HCT116 (cell line): ENCODE results near the gene FRMD8. TPM values are rescaled to one million over a fixed set of nuclear protein-coding genes. Genes with fewer than 3 reads are reported as not detected.

Experiments used
- ATAC-seq: fragments of 200-7000 bp; cut with Tn5 transposase; 2 replicates; pipeline ENCODE4 v1.9.1; 2020; ENCODE audit warnings: mild to moderate bottlenecking, moderate library complexity
- BruUV-seq: library from RNA; stranded (reverse); fragments of 400-500 nt; replicated peaks from 2 replicates; lab custom pipeline; 2021; lab: Mats Ljungman, UMichigan
- CTCF ChIA-PET: fragments of 300-600 bp; sonication (Branson Sonifier 250); formaldehyde crosslinking; loops from one replicate; lab custom pipeline; 2021; ENCODE audit warnings: antibody characterized with exemption; lab: Charles Lee
- POLR2A ChIA-PET: fragments of 300-600, 350-600 bp; sonication (Branson Sonifier 250); formaldehyde crosslinking; loops from one replicate; lab custom pipeline; 2021; ENCODE audit warnings: antibody characterized with exemption; lab: Charles Lee
- RAD21 ChIA-PET, 2 experiments: fragments of 300-600 bp; sonication (Branson Sonifier 250); formaldehyde crosslinking; loops; one replicate each; lab custom pipeline; 2023; ENCODE audit warnings: low total read pairs in 2 of 2; ENCODE audit not compliant: uncharacterized antibody in 2 of 2, unreplicated experiment in 2 of 2, low non-redundant PET in 1 of 2; lab: Charles Lee
- DNase-seq: peaks from one replicate; pipeline ENCODE4 v3.0.0-alpha.2; 2010; ENCODE audit warnings: low read depth, low spot score
- H2AFZ ChIP-seq: fragments of 200-600 bp; shearing (Covaris generic), sonication (generic); 2 replicates; pipeline ENCODE4 v1.6.1; 2017; ENCODE audit warnings: low read depth, mixed run types, mixed read lengths, antibody characterized with exemption, low read length; ENCODE audit not compliant: poor library complexity, severe bottlenecking
- H3K27ac ChIP-seq: 2 replicates; pipeline ENCODE4 v1.5.1; 2012; ENCODE audit warnings: low read depth, low read length
- H3K27me3 ChIP-seq: fragments of 200-600 bp; sonication (generic); 2 replicates; pipeline ENCODE4 v1.6.1; 2016; ENCODE audit warnings: mixed run types, low read length, mixed read lengths; ENCODE audit not compliant: insufficient read depth
- H3K36me3 ChIP-seq, 2 experiments: fragments of 200-500 bp in 1 of 2; fragments of 200-600 bp in 1 of 2; sonication (Bioruptor generic) in 1 of 2; sonication (generic) in 1 of 2; 2 replicates each; pipeline versions ENCODE4 v1.5.1 to v1.6.1; 2014 to 2016; ENCODE audit warnings: low read length in 2 of 2, inconsistent platforms in 1 of 2, mixed read lengths in 1 of 2, mixed run types in 1 of 2; ENCODE audit not compliant: insufficient read depth in 2 of 2, control insufficient read depth in 1 of 2
- H3K4me1 ChIP-seq, 2 experiments: fragments of 200-600 bp in 1 of 2; sonication (generic) in 1 of 2; 2 replicates each; pipeline versions ENCODE4 v1.5.1 to v1.6.1; 2012 to 2017; ENCODE audit warnings: low read length in 2 of 2, inconsistent platforms in 1 of 2, mild to moderate bottlenecking in 1 of 2, mixed read lengths in 1 of 2, mixed run types in 1 of 2, moderate library complexity in 1 of 2; ENCODE audit not compliant: insufficient read depth in 2 of 2, control insufficient read depth in 1 of 2
- H3K4me2 ChIP-seq: fragments of 200-600 bp; sonication (generic); 2 replicates; pipeline ENCODE4 v1.6.1; 2017; ENCODE audit warnings: mixed run types, low read length, mixed read lengths
- H3K4me3 ChIP-seq, 2 experiments: fragments of 200-600 bp in 1 of 2; sonication (generic) in 1 of 2; replicated peaks in 1 of 2; 2 replicates each; pipeline ENCODE4 v1.5.1; 2011 to 2016; ENCODE audit warnings: low read length in 2 of 2, control low read depth in 1 of 2, low read depth in 1 of 2, mild to moderate bottlenecking in 1 of 2, mixed read lengths in 1 of 2, mixed run types in 1 of 2
- H3K79me2 ChIP-seq: fragments of 200-600 bp; sonication (generic); 2 replicates; pipeline ENCODE4 v1.6.1; 2017; ENCODE audit warnings: mild to moderate bottlenecking, mixed run types, low read length, moderate library complexity, mixed read lengths; ENCODE audit not compliant: insufficient read depth
- H3K9ac ChIP-seq: fragments of 200-600 bp; sonication (generic); 2 replicates; pipeline ENCODE4 v1.6.1; 2016; ENCODE audit warnings: low read length, mixed read lengths
- H3K9me2 ChIP-seq: fragments of 200-600 bp; sonication (generic), shearing (Covaris generic); 2 replicates; pipeline ENCODE4 v1.6.1; 2017; ENCODE audit warnings: mixed run types, mild to moderate bottlenecking, moderate library complexity; ENCODE audit not compliant: insufficient read depth
- H3K9me3 ChIP-seq, 2 experiments: fragments of 200-500 bp in 1 of 2; fragments of 200-600 bp in 1 of 2; sonication (Bioruptor generic) in 1 of 2; sonication (generic) in 1 of 2; 2 replicates each; pipeline ENCODE4 v1.6.1; 2014 to 2017; ENCODE audit warnings: low read length in 2 of 2, mixed read lengths in 2 of 2, inconsistent platforms in 1 of 2, low read depth in 1 of 2, mild to moderate bottlenecking in 1 of 2, mixed run types in 1 of 2, moderate library complexity in 1 of 2; ENCODE audit not compliant: control insufficient read depth in 1 of 2, insufficient read depth in 1 of 2
- H4K20me1 ChIP-seq: fragments of 200-600 bp; sonication (generic), shearing (Covaris generic); 2 replicates; pipeline ENCODE4 v1.6.1; 2017; ENCODE audit warnings: mixed run types, mild to moderate bottlenecking, moderate library complexity; ENCODE audit not compliant: insufficient read depth
- EGR1 ChIP-seq: IDR thresholded peaks from 2 replicates; pipeline ENCODE4 v1.6.1; 2012; ENCODE audit warnings: low read depth
- EZH2phosphoT487 ChIP-seq: fragments of 200-600 bp; IDR thresholded peaks from 2 replicates; pipeline ENCODE4 v1.6.1; 2018; ENCODE audit warnings: antibody characterized with exemption, borderline replicate concordance
- JUND ChIP-seq: IDR thresholded peaks from 2 replicates; pipeline ENCODE4 v1.6.1; 2012
- RAD21 ChIP-seq: IDR thresholded peaks from 2 replicates; pipeline ENCODE4 v1.6.1; 2012; ENCODE audit warnings: low read depth, mild to moderate bottlenecking
- SIN3A ChIP-seq: IDR thresholded peaks from 2 replicates; pipeline ENCODE4 v1.6.1; 2012; ENCODE audit warnings: low read depth
- TCF7L2 ChIP-seq: IDR thresholded peaks from 2 replicates; pipeline ENCODE4 v1.7.0; 2011; ENCODE audit warnings: borderline replicate concordance, inconsistent platforms; ENCODE audit not compliant: insufficient read depth, insufficient read length; ENCODE audit errors: extremely low read depth
- YY1 ChIP-seq: IDR thresholded peaks from 2 replicates; pipeline ENCODE4 v1.6.1; 2011; ENCODE audit warnings: low read length, low read depth, moderate library complexity, mild to moderate bottlenecking; ENCODE audit not compliant: insufficient replicate concordance; ENCODE audit errors: extremely low read depth
- intact Hi-C: fragments of 100-400 bp; cut with micrococcal nuclease; formaldehyde crosslinking; loops from 2 replicates; pipeline ENCODE4 v1.10.0; 2022
- total RNA-seq: library from RNA; stranded (reverse); gene quantifications from one replicate; pipeline ENCODE4 v1.2.1, GENCODE V29; 2021; ENCODE audit not compliant: unreplicated experiment
- TF ChIP-seq, protein P1 (sequence below): IDR thresholded peaks from 2 replicates; pipeline ENCODE4 v1.6.1; 2012; ENCODE audit warnings: low read depth
- TF ChIP-seq, protein P2 (sequence below): IDR thresholded peaks from 2 replicates; pipeline ENCODE4 v1.6.1; 2012

The FRMD8 gene
- total RNA-seq, 1 experiment from 2014 or later = 35.8 TPM

DNA sequence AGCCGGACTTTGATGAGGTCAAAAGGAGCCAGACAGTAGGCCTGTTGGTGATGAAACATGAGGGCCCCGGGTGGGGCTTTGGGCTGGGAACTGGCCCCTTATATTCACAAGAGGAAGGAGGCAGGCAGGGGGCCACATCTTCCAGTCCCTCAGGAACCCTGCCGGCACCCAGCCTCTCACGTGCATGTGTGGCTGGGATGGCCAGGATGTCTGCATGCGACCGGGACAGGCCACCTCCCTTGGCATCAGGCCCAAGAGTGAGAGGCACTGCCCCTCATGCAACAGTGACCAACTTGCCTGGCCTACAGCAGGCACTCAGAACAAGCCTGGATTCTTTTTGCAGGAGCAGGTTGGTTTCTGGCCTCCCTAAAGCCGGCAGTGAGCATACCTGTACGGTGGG is 9.4 kb upstream of the FRMD8 start:
- intact Hi-C loops = no loop called here
- no peak overlapping the region for H2AFZ ChIP-seq
- ATAC-seq = no peak
- no peak for TF ChIP-seq YY1
- TF ChIP-seq, protein P1, sequence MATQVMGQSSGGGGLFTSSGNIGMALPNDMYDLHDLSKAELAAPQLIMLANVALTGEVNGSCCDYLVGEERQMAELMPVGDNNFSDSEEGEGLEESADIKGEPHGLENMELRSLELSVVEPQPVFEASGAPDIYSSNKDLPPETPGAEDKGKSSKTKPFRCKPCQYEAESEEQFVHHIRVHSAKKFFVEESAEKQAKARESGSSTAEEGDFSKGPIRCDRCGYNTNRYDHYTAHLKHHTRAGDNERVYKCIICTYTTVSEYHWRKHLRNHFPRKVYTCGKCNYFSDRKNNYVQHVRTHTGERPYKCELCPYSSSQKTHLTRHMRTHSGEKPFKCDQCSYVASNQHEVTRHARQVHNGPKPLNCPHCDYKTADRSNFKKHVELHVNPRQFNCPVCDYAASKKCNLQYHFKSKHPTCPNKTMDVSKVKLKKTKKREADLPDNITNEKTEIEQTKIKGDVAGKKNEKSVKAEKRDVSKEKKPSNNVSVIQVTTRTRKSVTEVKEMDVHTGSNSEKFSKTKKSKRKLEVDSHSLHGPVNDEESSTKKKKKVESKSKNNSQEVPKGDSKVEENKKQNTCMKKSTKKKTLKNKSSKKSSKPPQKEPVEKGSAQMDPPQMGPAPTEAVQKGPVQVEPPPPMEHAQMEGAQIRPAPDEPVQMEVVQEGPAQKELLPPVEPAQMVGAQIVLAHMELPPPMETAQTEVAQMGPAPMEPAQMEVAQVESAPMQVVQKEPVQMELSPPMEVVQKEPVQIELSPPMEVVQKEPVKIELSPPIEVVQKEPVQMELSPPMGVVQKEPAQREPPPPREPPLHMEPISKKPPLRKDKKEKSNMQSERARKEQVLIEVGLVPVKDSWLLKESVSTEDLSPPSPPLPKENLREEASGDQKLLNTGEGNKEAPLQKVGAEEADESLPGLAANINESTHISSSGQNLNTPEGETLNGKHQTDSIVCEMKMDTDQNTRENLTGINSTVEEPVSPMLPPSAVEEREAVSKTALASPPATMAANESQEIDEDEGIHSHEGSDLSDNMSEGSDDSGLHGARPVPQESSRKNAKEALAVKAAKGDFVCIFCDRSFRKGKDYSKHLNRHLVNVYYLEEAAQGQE = no peak
- TF ChIP-seq EZH2phosphoT487 = no peak
- no peak for TF ChIP-seq EGR1
- no peaks in the 10 kb centered on the region for H3K36me3 ChIP-seq
- RAD21 ChIA-PET = no interaction called here
- no peak overlapping the region for H3K27ac ChIP-seq
- peaks cover 20 to 26% of the 10 kb centered on the region in 2 experiments for H3K4me1 ChIP-seq
- H3K27me3 ChIP-seq = no peaks in the 10 kb centered on the region
- no peak overlapping the region for H3K4me2 ChIP-seq
- H3K9me2 ChIP-seq = no peaks in the 10 kb centered on the region
- H3K79me2 ChIP-seq = no peaks in the 10 kb centered on the region
- H3K9me3 ChIP-seq = no peaks in the 10 kb centered on the region
- no peak for DNase-seq
- no TSS peak for BruUV-seq
- POLR2A ChIA-PET = no interaction called here
- no peaks in the 10 kb centered on the region for H4K20me1 ChIP-seq
- CTCF ChIA-PET = no interaction called here
- H3K9ac ChIP-seq = no peak overlapping the region
- no peak overlapping the region for H3K4me3 ChIP-seq

DNA sequence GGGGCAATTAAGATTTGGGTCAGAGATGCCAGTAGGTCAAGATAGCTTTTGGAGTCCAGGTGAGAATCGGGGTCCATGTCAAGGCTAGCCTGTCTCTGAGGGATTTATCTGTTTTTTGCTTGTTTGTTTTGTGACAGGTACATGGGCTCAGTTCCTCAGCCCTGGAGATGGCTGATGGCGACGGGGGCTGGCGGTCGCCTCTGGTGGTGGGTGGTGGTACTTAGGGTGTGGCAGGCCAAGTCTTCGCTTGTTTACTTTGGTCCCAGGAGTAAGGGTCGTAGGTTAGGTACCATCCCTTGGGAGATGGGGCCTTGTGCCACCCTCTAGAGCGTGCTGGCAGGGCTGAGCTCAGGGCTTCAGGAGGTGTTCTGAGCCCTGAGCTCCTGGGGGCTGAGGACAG is 8.7 kb upstream of the FRMD8 start:
- BruUV-seq = no TSS peak
- TF ChIP-seq, protein P2, sequence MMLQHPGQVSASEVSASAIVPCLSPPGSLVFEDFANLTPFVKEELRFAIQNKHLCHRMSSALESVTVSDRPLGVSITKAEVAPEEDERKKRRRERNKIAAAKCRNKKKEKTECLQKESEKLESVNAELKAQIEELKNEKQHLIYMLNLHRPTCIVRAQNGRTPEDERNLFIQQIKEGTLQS = no peak
- TF ChIP-seq TCF7L2 (no peak), JUND (no peak), RAD21 (no peak), SIN3A (no peak)
- no peaks in the 10 kb centered on the region for H3K36me3 ChIP-seq
- H3K4me3 ChIP-seq = no peak overlapping the region
- H3K79me2 ChIP-seq = no peaks in the 10 kb centered on the region
- H3K4me1 ChIP-seq = peaks cover 24 to 33% of the 10 kb centered on the region in 2 experiments
- no peak overlapping the region for H3K27ac ChIP-seq
- no peak overlapping the region for H3K4me2 ChIP-seq
- intact Hi-C loops = no loop called here
- no peaks in the 10 kb centered on the region for H4K20me1 ChIP-seq
- H2AFZ ChIP-seq = no peak overlapping the region
- no peak overlapping the region for H3K9ac ChIP-seq
- no peaks in the 10 kb centered on the region for H3K27me3 ChIP-seq
- ATAC-seq (no peak), DNase-seq (no peak)
- no peaks in the 10 kb centered on the region for H3K9me2 ChIP-seq
- POLR2A ChIA-PET = interaction anchor here (1.2 to 1.4 kb wide), 3 partner anchors 45 to 130 kb away, joined by 3 to 4 read pairs (median 4); partner anchors contain the start of gene NEAT1
- no peaks in the 10 kb centered on the region for H3K9me3 ChIP-seq
- CTCF ChIA-PET = no interaction called here
- RAD21 ChIA-PET = no interaction called here
